ENCODE data around the gene NKX2-4.

DNA sequence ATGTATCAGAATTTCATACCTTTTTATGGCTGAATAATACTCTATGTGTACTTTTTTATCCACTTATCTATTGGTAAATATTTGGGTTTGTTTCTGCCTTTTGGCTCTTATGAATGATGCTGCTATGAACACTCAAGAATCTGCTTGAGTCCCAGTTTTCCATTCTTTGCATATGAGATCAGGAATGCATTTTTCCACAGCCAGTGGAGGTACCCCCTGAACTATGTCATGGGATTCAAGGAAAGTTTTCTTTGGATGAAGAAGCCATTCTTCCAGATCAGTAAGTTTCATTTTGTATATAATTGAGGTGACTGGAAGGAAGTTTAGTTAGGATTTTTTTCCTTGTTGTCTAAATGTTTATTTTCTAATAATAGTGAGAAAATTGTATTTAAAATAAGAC, 40.9 kb downstream of the NKX2-4 start:
- TF ChIP-seq, protein P1, sequence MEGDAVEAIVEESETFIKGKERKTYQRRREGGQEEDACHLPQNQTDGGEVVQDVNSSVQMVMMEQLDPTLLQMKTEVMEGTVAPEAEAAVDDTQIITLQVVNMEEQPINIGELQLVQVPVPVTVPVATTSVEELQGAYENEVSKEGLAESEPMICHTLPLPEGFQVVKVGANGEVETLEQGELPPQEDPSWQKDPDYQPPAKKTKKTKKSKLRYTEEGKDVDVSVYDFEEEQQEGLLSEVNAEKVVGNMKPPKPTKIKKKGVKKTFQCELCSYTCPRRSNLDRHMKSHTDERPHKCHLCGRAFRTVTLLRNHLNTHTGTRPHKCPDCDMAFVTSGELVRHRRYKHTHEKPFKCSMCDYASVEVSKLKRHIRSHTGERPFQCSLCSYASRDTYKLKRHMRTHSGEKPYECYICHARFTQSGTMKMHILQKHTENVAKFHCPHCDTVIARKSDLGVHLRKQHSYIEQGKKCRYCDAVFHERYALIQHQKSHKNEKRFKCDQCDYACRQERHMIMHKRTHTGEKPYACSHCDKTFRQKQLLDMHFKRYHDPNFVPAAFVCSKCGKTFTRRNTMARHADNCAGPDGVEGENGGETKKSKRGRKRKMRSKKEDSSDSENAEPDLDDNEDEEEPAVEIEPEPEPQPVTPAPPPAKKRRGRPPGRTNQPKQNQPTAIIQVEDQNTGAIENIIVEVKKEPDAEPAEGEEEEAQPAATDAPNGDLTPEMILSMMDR (IDR thresholded peaks at IDR 0.05): no peak
- TF ChIP-seq POLR2AphosphoS5 (IDR thresholded peaks at IDR 0.05): no peak
